GM11168 (cell line): ENCODE results near the gene ADAMTSL3.

Source experiments
- in situ Hi-C: fragments of 300-500 bp; cut with MboI; formaldehyde crosslinking; loops from one replicate; pipeline ENCODE4 v1.12.0; 2022; ENCODE audit warnings: low sequenced_read_pairs; ENCODE audit not compliant: unreplicated experiment

ADAMTSL3 gene

GRCh38 chr15:83653639-83654378, at the start of gene ADAMTSL3:
ADAMTSL3 (plus strand) TSS chr15:83654123; CDS start chr15:83655762, 1,639 bp downstream.
- in situ Hi-C loops = no loop called here

- in situ Hi-C loops = no loop called here
Observed at GRCh38 chr15:83604549-83604948, 49.4 kb upstream of the ADAMTSL3 start.

- in situ Hi-C loops = no loop called here
Observed at GRCh38 chr15:83605111-83605945, 48.6 kb upstream of the ADAMTSL3 start.

- in situ Hi-C loops = no loop called here
Observed at GRCh38 chr15:83610132-83610531, 43.8 kb upstream of the ADAMTSL3 start.

GRCh38 chr15:83610901-83611685, 42.8 kb upstream of the ADAMTSL3 start:
- in situ Hi-C loops = no loop called here

- in situ Hi-C loops = no loop called here
Observed at GRCh38 chr15:83612226-83612625, 41.7 kb upstream of the ADAMTSL3 start.

GRCh38 chr15:83612898-83613635, 40.9 kb upstream of the ADAMTSL3 start:
- in situ Hi-C loops = no loop called here

GRCh38 chr15:83613714-83614113, 40.2 kb upstream of the ADAMTSL3 start:
- in situ Hi-C loops = no loop called here

- in situ Hi-C loops = no loop called here
Observed at GRCh38 chr15:83616840-83617239, 37.1 kb upstream of the ADAMTSL3 start.

- in situ Hi-C loops = no loop called here
Observed at GRCh38 chr15:83626171-83626802, 27.6 kb upstream of the ADAMTSL3 start.

GRCh38 chr15:83631534-83631933, 22.4 kb upstream of the ADAMTSL3 start:
- in situ Hi-C loops = no loop called here

- in situ Hi-C loops = no loop called here
Observed at GRCh38 chr15:83643201-83643600, 10.7 kb upstream of the ADAMTSL3 start.

- in situ Hi-C loops = no loop called here
Observed at GRCh38 chr15:83644439-83644838, 9.5 kb upstream of the ADAMTSL3 start.

GRCh38 chr15:83650831-83651230, 3.1 kb upstream of the ADAMTSL3 start:
- in situ Hi-C loops = no loop called here

- in situ Hi-C loops = no loop called here
Observed at GRCh38 chr15:83651541-83651940, 2.4 kb upstream of the ADAMTSL3 start.

GRCh38 chr15:83652626-83653204, 1.2 kb upstream of the ADAMTSL3 start:
- in situ Hi-C loops = no loop called here

GRCh38 chr15:83653288-83653638, 660 bp upstream of the ADAMTSL3 start:
- in situ Hi-C loops = no loop called here

- in situ Hi-C loops = no loop called here
Observed at GRCh38 chr15:83654379-83655236, 685 bp downstream of the ADAMTSL3 start.
